ENCODE data around the gene TIGD3.
"Not testable (repeated sequence)": the region's sequence is repeated elsewhere in the genome, so short reads cannot be mapped to it uniquely, and the experiment has no call there.

The TIGD3 gene

DNA sequence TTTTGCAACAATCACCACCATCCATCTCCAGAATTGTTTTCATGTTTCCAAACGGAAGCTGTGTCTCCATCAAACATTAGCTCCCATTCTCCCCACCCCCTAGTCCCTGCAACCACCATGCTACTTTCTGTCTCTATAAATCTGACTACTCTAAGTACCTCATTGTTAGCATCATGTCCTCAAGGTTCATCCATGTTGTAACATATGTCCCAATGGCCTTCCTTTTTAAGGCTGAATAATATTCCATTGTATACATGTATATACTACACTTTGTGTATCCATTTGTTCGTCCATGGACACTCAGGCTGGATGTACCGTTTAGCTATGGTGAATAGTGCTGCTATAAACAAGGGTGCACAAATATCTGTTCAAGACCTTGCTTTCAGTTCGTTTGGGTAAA, 29.1 kb upstream of the TIGD3 start:
- DNase-seq (ENCODE audit: low read depth in 2 of 3, low spot score in 1 of 3) = no peak

DNA sequence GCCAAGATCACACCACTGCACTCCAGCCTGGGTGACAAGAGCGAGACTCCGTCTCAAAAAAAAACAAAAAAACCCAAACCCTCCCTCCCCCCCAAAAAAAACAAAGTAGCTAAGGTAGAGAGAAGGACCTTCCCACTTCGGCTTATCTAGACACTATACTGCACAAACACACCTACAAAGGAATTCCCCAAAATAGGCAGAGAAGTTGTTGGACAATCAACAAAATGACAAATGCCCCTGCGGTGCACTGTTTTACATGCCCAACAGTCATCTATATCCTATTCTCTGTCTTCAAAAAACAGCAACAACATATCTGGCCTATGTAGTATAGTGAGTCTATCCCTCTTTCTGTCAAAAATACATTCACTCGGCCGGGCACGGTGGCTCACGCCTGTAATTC, 27.5 kb upstream of the TIGD3 start:
- no peak for DNase-seq (ENCODE audit: low read depth in 2 of 3, low spot score in 1 of 3)

GRCh38 chr11:65329478-65329877, 25.1 kb upstream of the TIGD3 start:
- DNase-seq (ENCODE audit: low read depth in 2 of 3, low spot score in 1 of 3) = no peak

GRCh38 chr11:65329944-65330403, 24.6 kb upstream of the TIGD3 start:
- DNase-seq (ENCODE audit: low read depth in 2 of 3, low spot score in 1 of 3) = peak; percentile 68 to 94 (median 83)

- no peak for DNase-seq (ENCODE audit: low read depth in 2 of 3, low spot score in 1 of 3)
Observed at GRCh38 chr11:65330544-65330943, 24.0 kb upstream of the TIGD3 start.

GRCh38 chr11:65332591-65332990, 22.0 kb upstream of the TIGD3 start:
- DNase-seq (ENCODE audit: low read depth in 2 of 3, low spot score in 1 of 3) = not testable (repeated sequence)

DNA sequence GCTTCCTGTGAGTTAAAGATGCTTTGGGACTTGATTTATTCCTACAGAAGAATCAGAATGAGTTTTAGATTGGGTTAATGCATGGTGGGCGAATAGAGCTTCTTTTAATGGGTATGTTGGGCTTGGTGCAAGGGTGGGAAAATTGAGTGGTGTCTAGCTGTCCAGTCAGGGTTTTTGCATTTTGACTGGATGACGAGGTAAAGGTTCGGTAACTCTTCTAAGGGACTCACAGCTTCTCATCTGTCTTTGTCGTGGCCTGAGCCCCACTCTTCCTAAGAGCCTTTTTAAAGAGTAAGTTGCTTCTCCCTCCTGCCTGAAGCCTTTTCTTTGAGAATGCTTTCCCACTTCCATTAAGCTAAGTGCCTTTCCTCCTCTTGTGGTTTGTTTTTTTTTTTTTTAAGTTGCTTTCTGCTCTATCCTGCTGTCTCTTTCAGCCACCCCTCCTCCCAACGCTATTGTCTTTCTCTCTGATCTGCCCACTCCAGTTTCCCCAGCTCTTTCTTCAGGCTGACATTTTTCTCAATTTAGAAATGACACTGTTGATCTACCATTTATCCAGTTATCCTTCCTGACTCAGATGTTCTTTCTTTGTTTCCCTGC, 19.8 kb upstream of the TIGD3 start:
- no peak for DNase-seq (ENCODE audit: low read depth in 2 of 3, low spot score in 1 of 3)

GRCh38 chr11:65338676-65339075, 15.9 kb upstream of the TIGD3 start:
- DNase-seq (ENCODE audit: low read depth in 2 of 3, low spot score in 1 of 3) = no peak

GRCh38 chr11:65340226-65340625, 14.3 kb upstream of the TIGD3 start:
- DNase-seq (ENCODE audit: low read depth in 2 of 3, low spot score in 1 of 3) = no peak

GRCh38 chr11:65341856-65342255, 12.7 kb upstream of the TIGD3 start:
- no peak for DNase-seq (ENCODE audit: low read depth in 2 of 3, low spot score in 1 of 3)

DNA sequence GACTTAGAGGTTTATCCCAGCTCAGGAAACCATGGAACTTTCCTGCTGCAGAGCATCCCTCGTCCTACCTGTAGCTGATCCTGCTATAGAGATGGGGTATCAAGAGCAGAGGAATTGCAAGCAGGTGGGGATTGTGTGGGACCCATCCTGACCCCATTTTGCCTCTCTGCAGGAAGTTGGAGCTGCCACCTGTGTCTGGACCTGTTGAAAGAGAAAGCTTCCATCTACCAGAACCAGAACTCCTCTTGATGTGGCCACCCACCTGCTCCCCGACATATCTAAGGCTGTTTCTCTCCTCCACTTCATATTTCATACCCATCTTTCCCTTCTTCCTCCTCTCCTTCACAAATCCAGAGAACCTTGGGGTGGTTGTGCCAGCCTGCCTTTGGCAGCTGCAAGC, 3.0 kb upstream of the TIGD3 start:
- no peak for DNase-seq (ENCODE audit: low read depth in 2 of 3, low spot score in 1 of 3)

GRCh38 chr11:65352783-65353182, 1.8 kb upstream of the TIGD3 start:
- DNase-seq (ENCODE audit: low read depth in 2 of 3, low spot score in 1 of 3) = no peak

- no peak for DNase-seq (ENCODE audit: low read depth in 2 of 3, low spot score in 1 of 3)
Observed at GRCh38 chr11:65353376-65353775, 1.2 kb upstream of the TIGD3 start.

- DNase-seq (ENCODE audit: low read depth in 2 of 3, low spot score in 1 of 3) = no peak
Observed at GRCh38 chr11:65353900-65354264, 669 bp upstream of the TIGD3 start.

DNA sequence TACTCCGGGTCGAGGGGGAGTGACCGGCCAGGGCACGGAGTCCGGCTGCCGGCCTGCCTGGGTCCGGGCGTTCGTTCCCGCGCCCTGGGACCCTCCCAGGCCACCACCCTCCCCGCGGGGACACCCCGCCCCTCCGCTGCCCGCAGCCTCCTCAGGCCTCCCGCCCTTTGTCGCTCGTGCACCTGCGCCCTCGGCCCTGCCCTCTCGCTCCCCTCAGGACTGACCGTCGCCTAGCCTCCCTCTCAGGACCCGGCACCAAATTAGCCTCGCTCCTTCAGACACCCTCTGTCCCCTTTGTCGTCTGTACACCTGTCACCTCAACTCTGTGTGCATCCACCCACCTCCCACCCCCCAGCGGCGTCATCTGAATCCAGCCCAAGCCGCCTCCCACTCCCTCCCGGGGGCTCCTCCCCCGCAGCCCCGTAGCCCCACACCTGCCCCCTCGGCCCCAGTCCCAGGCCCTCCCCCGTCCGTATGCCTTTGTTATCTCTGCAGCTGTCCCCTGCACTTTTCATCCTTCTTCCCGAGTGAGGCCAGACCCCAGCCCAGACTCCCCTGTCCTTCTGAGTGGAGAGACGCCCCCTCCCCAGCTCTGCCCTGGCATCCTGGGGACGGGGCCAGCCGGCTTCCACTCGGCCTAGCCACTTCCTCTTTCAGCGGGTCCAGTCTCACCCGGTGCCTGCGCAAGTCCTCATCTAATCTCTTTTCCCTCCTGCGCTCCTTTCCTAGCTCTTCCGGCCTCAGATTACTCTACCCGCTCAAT, 643 bp downstream of the TIGD3 start:
- DNase-seq (ENCODE audit: low read depth in 2 of 3, low spot score in 1 of 3) = peak in 2 of 3 donors; percentile 21 to 29

DNA sequence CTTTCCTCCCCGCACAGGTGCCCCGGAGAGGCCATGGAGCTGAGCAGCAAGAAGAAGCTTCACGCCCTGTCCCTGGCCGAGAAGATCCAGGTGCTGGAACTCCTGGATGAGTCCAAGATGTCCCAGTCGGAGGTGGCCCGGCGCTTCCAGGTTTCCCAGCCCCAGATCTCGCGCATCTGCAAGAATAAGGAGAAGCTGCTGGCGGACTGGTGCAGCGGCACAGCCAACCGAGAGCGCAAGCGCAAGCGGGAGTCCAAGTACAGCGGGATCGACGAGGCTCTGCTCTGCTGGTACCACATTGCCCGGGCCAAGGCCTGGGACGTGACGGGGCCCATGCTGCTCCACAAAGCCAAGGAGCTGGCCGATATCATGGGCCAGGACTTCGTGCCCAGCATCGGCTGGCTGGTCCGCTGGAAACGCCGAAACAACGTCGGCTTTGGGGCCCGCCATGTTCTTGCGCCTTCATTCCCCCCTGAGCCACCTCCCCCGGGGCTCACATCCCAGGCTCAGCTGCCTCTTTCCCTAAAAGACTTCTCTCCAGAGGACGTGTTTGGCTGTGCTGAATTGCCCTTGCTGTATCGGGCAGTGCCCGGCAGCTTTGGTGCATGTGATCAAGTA, 1.3 kb downstream of the TIGD3 start:
- DNase-seq (ENCODE audit: low read depth in 2 of 3, low spot score in 1 of 3) = no peak

DNA sequence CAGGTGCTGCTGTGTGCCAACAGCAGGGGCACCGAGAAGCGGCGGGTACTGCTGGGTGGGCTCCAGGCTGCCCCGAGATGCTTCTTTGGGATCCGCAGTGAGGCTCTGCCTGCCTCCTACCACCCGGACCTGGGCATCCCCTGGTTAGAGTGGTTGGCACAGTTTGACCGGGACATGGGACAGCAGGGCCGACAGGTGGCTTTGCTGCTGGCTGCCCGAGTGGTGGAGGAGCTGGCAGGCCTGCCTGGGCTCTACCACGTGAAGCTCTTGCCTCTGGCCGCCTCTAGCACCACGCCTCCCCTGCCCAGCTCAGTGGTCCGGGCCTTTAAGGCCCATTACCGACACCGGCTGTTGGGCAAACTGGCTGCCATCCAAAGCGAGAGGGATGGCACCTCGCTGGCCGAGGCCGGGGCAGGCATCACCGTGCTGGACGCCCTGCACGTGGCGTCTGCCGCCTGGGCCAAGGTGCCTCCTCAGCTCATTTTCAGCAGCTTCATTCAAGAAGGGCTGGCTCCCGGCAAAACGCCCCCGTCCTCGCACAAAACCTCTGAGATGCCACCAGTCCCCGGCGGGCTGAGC, 1.9 kb downstream of the TIGD3 start:
- no peak for DNase-seq (ENCODE audit: low read depth in 2 of 3, low spot score in 1 of 3)

DNA sequence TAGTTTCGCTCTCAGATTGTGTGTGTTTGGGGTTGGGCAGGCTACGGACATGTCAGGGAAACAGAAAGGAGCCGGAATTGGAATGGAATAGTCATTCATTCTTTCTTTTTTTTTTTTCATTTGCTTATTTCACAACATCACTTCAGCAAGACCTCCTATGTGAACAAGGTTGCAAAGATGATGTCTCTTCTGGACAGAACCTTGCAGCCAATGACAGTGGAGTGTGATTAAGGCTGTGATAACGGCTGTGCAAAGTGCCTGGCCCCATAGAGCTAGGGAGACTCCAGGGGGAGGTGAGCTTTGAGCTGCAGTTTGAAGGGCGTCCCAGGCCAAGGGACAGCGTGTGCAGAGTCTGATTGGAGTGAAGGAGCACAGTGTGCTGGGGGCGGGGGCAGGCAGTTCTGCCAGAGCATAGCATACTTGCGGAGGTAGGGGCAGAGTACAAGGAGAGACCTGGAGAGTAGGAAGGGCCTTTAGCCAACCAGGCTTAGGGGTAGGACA, 3.4 kb downstream of the TIGD3 start:
- no peak for DNase-seq (ENCODE audit: low read depth in 2 of 3, low spot score in 1 of 3)

DNA sequence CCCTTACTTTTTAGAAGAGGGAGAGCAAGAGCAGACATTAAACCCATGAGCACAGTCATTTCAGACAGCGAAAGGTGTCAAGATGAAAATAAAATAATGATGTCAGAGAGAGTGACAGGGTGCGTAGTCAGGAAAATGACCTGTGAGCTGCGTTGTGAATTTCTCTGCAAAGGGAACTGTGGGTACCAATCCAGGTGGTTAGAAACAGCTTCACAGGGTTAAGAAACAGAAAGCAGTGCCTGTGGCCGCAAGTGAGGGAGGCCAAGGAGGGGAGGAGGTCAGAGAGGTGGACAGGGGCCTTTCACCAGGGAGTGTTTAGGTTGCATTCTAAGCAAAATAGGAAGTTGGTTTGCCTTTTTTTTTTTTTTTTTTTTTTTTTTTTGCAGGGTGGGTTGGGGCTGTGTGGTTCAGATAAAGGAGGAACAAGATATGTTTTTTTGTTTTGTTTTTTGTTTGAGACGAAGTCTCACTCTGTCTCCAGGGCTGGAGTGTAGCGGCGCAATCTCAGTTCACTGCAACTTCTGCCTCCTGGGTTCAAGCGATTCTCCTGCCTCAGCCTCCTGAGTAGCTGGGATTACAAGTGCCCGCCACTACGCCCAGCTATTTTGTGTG, 7.9 kb downstream of the TIGD3 start:
- no peak for DNase-seq (ENCODE audit: low read depth in 2 of 3, low spot score in 1 of 3)

GRCh38 chr11:65362966-65363365, 8.4 kb downstream of the TIGD3 start:
- DNase-seq (ENCODE audit: low read depth in 2 of 3, low spot score in 1 of 3) = no peak

DNA sequence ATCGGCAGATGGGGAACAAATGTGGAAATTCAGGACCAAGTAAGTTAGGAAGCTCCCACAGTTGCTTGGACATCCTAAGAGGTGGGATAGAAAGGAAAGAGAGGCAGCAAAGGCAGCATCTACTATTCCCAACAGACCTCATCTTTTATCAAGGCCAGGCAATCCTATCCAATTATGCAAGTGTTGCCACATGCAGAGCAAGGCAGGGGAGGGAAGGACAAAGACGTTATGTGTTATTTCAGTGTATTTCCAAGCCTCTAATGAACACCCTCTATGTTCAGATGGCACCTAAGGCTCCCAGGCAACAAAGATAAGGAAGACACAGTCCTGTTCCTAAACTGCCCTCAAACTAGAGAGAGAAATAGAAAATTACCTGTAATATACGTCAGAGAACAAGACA, 9.2 kb downstream of the TIGD3 start:
- no peak for DNase-seq (ENCODE audit: low read depth in 2 of 3, low spot score in 1 of 3)
